ENCODE results near the gene MED13L.

MED13L gene

GRCh38 chr12:116310082-116310481, 32.6 kb upstream of the MED13L start:
- no peaks in the 10 kb centered on the region for H3K27me3 Mint-ChIP-seq
- no peak overlapping the region for H3K4me3 Mint-ChIP-seq
- H3K9me3 Mint-ChIP-seq = peaks cover 9% of the 10 kb centered on the region
- no peak overlapping the region for H3K27ac Mint-ChIP-seq
- ATAC-seq = no peak
- no peaks in the 10 kb centered on the region for H3K36me3 Mint-ChIP-seq
- H3K4me1 Mint-ChIP-seq = no peaks in the 10 kb centered on the region

- Mint-ChIP-seq H3K36me3 (no peaks in the 10 kb centered on the region), H3K4me3 (no peak overlapping the region), H3K4me1 (no peaks in the 10 kb centered on the region), H3K27ac (no peak overlapping the region), H3K9me3 (peaks cover 9% of the 10 kb centered on the region), H3K27me3 (no peaks in the 10 kb centered on the region)
- ATAC-seq = no peak
Measured at GRCh38 chr12:116309343-116309742, 31.9 kb upstream of the MED13L start.

DNA sequence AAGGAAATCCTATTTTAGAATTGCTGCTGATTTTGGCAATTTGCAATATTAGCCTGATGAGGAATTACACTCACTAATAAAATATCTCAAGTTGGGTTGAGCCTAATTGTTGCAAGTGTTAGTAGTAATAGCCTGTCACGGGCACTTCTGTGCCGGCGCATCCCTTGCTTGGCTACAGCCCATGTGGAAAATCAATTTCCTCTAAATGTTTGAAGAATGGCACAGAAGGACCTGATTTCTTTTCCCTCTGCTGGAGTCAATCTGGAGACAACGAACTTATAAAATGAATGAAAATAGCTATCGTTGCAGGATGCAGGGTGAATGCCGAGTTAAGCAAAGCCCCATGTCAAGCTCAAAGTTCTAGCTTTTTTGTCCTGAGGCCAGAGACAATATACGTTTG, 31.2 kb upstream of the MED13L start:
- H3K36me3 Mint-ChIP-seq = no peaks in the 10 kb centered on the region
- peaks cover 9% of the 10 kb centered on the region for H3K9me3 Mint-ChIP-seq
- H3K27ac Mint-ChIP-seq = no peak overlapping the region
- H3K27me3 Mint-ChIP-seq = no peaks in the 10 kb centered on the region
- no peak for ATAC-seq
- H3K4me3 Mint-ChIP-seq = no peak overlapping the region
- H3K4me1 Mint-ChIP-seq = no peaks in the 10 kb centered on the region

DNA sequence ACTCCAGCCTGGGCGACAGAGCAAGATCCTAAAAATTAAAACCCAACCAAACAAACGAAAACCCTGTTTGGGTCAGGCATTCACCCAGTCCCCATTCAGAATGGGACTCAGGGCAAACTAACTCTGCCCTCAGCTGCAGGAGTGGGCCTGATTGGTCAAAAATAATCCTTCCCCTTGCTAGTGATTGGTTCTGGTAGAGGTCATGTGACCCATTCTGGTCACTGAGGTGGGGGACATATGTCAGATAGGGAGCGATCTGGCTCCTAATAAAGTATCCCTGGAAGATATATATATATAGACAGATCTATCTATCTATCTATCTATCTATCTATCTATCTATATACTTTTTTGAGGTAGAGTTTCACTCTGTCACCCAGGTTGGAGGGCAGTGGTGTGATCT, 29.5 kb upstream of the MED13L start:
- Mint-ChIP-seq H3K4me3 (no peak overlapping the region), H3K4me1 (no peaks in the 10 kb centered on the region), H3K27me3 (no peaks in the 10 kb centered on the region), H3K9me3 (peaks cover 9% of the 10 kb centered on the region), H3K36me3 (no peaks in the 10 kb centered on the region), H3K27ac (no peak overlapping the region)
- no peak for ATAC-seq

GRCh38 chr12:116306506-116306905, 29.0 kb upstream of the MED13L start:
- Mint-ChIP-seq H3K9me3 (peaks cover 9% of the 10 kb centered on the region), H3K27ac (no peak overlapping the region), H3K27me3 (no peaks in the 10 kb centered on the region), H3K4me3 (no peak overlapping the region), H3K36me3 (no peaks in the 10 kb centered on the region), H3K4me1 (no peaks in the 10 kb centered on the region)
- no peak for ATAC-seq

GRCh38 chr12:116304621-116305020, 27.1 kb upstream of the MED13L start:
- Mint-ChIP-seq H3K4me1 (no peaks in the 10 kb centered on the region), H3K27ac (no peak overlapping the region), H3K27me3 (no peaks in the 10 kb centered on the region), H3K4me3 (no peak overlapping the region), H3K9me3 (peaks cover 4% of the 10 kb centered on the region), H3K36me3 (no peaks in the 10 kb centered on the region)
- ATAC-seq = no peak

DNA sequence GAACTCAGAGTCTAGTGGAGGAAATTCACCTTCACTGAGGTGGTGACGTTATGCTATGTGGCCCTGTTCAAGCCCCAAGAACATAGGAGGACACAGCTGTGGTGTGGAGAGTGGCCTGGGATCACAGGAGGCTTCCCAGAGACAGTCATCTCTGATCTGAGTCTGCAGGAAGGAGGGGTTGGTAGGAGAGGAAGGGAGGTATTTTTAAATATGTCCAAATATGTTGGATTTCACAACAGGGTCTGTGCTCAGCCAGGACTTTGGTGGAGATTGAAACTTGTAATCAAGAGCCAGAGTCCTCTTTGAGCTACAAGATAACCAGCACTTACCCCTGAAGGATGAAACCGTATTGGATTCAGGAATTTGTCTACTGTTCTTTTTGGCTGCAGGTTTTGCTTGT, 26.4 kb upstream of the MED13L start:
- Mint-ChIP-seq H3K9me3 (no peaks in the 10 kb centered on the region), H3K36me3 (no peaks in the 10 kb centered on the region), H3K27me3 (no peaks in the 10 kb centered on the region), H3K4me1 (peaks cover 4% of the 10 kb centered on the region), H3K4me3 (no peak overlapping the region), H3K27ac (no peak overlapping the region)
- no peak for ATAC-seq

DNA sequence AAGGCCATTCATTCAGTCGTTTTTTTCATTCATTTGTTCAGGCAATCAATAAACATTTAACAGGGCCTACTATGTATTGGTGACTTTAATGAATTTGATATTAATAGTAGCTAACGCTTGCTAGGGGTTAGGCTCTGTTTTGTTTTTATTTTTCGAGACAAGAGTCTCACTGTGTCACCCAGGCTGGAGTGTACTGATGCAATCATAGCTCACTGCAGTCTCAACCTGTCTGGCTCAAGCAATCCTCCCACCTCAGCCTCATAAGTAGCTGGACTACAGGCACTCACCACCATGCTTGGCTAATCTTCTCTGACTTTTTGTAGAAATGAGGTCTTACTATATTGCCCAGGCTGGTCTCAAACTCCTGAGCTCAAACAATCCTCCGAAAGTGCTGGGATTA, 25.6 kb upstream of the MED13L start:
- Mint-ChIP-seq H3K27ac (no peak overlapping the region), H3K4me1 (peaks cover 5% of the 10 kb centered on the region), H3K4me3 (no peak overlapping the region), H3K27me3 (no peaks in the 10 kb centered on the region), H3K9me3 (no peaks in the 10 kb centered on the region), H3K36me3 (no peaks in the 10 kb centered on the region)
- no peak for ATAC-seq

DNA sequence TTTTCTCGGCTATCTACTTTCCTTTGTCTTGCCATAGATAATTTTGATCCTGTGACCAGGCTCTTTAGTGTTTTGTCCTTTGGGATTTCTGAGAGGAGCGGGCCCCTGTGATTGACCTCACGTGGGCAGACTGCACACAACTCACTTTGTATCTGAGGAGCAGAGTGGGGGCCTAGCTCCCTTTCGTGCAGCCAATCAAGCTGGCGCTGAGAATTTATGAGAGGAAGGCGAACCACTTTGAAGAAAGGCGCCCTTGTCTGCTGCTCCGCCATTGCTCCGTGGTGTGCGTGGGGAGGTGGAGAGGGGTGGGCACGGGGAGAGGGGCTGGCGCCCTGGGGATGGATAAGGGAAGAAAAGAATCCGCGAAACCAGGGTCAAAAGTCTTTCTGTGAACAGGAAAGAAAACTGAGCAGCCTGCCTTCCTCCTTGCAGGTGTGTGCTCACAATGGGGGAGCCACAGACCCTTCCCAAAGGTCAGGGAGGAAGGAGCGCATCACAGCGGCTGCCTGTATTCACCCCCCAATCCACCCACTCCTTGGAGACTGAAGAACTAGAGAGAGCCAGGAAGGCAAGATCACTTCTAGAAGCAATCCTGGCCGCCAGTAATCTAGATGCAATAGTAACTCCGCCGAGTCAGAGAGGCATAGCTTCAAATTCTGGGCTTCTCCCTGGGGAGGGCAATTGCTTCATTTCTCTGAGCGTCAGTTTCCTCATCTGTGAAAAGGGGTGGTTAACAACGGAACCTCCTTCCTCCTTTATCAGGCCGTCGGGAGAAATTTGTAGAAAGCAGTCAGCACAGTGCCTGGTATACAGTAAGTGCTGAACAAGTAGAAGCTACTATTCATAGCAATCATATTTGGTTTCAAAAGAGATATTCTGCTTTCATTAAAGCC, 24.9 kb upstream of the MED13L start:
- Mint-ChIP-seq H3K9me3 (no peaks in the 10 kb centered on the region), H3K27me3 (no peaks in the 10 kb centered on the region), H3K36me3 (no peaks in the 10 kb centered on the region), H3K4me1 (peaks cover 9% of the 10 kb centered on the region), H3K4me3 (no peak overlapping the region), H3K27ac (no peak overlapping the region)
- no peak for ATAC-seq

DNA sequence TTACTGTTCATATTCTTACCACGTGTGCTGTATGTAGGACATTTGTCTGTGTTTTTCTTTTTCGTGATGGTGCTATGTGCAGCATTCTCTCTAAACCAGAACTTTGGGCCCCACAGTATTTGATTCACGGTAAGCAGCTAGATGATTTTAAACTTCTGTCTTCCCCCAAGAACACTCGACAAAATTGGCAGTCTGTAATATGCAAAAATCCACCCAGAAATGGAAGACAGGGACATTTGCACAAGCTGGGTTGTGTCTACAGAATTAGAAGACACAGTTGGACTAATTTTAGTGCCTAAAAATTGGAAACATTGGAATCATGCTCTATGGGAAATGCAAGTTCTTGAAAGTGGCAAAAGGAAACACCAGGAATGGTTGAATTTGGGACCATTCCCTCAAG, 24.1 kb upstream of the MED13L start:
- Mint-ChIP-seq H3K4me3 (no peak overlapping the region), H3K36me3 (no peaks in the 10 kb centered on the region), H3K9me3 (no peaks in the 10 kb centered on the region), H3K27ac (no peak overlapping the region), H3K4me1 (peaks cover 12% of the 10 kb centered on the region), H3K27me3 (no peaks in the 10 kb centered on the region)
- no peak for ATAC-seq

DNA sequence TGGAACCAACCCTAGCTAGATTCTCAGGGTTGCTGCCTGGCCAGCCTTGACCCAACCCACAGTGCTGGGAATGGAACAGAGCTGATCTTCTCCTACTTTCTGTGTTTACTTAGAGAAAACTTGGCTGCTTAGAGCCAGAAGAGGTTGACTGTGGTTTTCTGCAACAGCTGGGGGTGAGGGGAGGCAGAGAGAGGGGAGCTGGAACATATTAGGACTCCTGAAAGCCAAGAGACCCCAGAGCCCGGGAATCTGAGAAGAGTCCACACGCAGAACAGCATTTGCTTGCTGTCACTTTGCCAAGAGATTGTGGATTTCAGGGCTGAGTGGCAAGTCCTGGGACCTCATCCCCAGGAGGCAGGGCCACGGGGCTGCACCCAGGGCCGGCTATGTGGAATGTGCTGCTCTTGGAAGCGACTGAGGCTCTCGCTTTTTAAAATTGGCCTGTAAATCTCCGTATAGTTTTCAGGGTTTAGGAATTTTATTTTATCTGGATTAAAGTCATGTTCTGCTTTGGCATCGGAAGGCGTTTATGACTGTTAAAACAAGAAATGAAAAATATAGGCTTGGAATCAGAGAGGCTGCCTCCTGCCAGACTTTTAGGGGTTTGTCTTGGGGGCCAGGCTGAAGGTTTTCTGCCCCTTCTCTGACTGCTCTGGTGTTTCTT, 22.3 kb upstream of the MED13L start:
- peaks cover 12% of the 10 kb centered on the region for H3K4me1 Mint-ChIP-seq
- H3K4me3 Mint-ChIP-seq = no peak overlapping the region
- H3K27me3 Mint-ChIP-seq = peaks cover 5% of the 10 kb centered on the region
- H3K27ac Mint-ChIP-seq = no peak overlapping the region
- no peaks in the 10 kb centered on the region for H3K36me3 Mint-ChIP-seq
- peaks cover 4% of the 10 kb centered on the region for H3K9me3 Mint-ChIP-seq
- no peak for ATAC-seq

- peaks cover 4% of the 10 kb centered on the region for H3K9me3 Mint-ChIP-seq
- ATAC-seq = no peak
- peaks cover 12% of the 10 kb centered on the region for H3K4me1 Mint-ChIP-seq
- no peaks in the 10 kb centered on the region for H3K36me3 Mint-ChIP-seq
- no peak overlapping the region for H3K27ac Mint-ChIP-seq
- H3K27me3 Mint-ChIP-seq = peaks cover 5% of the 10 kb centered on the region
- H3K4me3 Mint-ChIP-seq = no peak overlapping the region
Measured at GRCh38 chr12:116299064-116299463, 21.6 kb upstream of the MED13L start.

DNA sequence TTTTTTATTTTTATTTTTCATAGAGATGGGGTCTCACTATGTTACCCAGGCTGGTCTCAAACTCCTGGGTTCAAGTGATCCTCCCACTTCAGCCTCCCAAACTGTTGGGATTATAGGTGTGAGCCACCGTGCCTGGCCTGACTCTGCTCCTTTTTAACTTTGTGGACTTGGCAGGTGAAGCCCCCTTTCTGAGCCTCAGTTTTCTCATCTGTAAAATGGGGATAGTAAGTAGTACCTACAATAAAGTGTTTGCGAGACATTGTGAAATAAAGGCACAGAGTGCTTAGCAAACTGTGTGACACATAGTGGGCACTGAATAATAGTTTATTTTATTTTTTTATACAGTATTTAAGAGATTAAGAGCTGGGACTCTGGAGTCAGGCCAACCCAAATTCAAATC, 21.1 kb upstream of the MED13L start:
- Mint-ChIP-seq H3K9me3 (peaks cover 4% of the 10 kb centered on the region), H3K4me1 (peaks cover 12% of the 10 kb centered on the region), H3K27me3 (peaks cover 5% of the 10 kb centered on the region), H3K36me3 (no peaks in the 10 kb centered on the region), H3K27ac (no peak overlapping the region), H3K4me3 (no peak overlapping the region)
- ATAC-seq = no peak

- Mint-ChIP-seq H3K27me3 (peaks cover 5% of the 10 kb centered on the region), H3K9me3 (peaks cover 4% of the 10 kb centered on the region), H3K4me1 (peaks cover 12% of the 10 kb centered on the region), H3K4me3 (no peak overlapping the region), H3K27ac (no peak overlapping the region), H3K36me3 (no peaks in the 10 kb centered on the region)
- no peak for ATAC-seq
Measured at GRCh38 chr12:116297224-116297834, 19.8 kb upstream of the MED13L start.

DNA sequence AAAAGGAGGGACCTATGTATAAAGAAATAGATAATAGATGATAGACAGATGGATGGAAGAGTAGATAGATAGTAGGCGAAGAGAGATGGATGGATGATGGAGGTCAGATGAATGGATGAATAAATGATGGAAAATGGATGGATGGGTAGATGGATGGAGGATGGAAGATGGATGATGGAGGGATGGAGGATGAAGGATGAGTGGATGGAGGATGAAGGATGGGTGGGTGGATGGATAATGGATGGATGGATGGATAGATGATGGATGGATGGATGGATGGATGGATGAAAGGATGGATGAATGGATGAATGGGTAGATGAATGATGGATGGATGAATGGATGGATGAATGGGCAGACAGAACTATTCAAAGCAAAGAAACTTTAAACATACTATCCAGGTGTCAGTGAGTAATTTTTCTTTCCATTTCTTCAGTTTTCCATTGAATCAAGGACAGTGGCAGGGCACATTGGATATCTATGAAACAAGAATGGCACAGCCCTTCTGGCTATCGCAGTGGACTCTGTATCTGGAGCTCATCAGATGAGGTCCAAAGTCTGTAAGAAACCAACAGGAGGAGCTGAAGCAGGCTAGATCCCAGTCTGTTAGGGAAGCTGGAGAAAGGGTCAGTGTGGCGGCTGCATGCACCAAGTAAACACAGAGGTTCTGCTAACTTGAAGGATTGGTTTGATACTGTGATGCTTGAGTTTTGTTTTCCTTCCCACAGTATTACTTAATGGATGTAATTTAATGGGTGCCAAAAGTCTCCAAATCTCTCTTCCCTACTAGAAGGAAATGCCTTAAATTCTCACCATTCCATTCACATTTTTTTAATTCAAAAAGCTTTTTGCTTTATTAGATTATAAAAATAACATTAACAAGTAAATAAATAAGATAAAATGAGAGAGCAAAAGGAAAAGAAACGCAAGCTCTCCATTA, 18.1 kb upstream of the MED13L start:
- H3K27me3 Mint-ChIP-seq = peaks cover 5% of the 10 kb centered on the region
- H3K27ac Mint-ChIP-seq = no peak overlapping the region
- no peak overlapping the region for H3K4me3 Mint-ChIP-seq
- no peaks in the 10 kb centered on the region for H3K36me3 Mint-ChIP-seq
- no peak for ATAC-seq
- peaks cover 12% of the 10 kb centered on the region for H3K4me1 Mint-ChIP-seq
- H3K9me3 Mint-ChIP-seq = peaks cover 4% of the 10 kb centered on the region

Measured in stimulated activated memory B cell treated with anti-CD40 and anti-IgM and Interleukin-4, amounts not matched to agents 10 μg/mL and 1 μg/mL and 100 μg/mL, for 72 hours (primary cell).